Frontal cortex (tissue), 4 donors: ENCODE results near the gene CAPG. TPM values are rescaled to one million over a fixed set of nuclear protein-coding genes. Genes with fewer than 3 reads are reported as not detected.
"Not testable (repeated sequence)": the region's sequence is repeated elsewhere in the genome, so short reads cannot be mapped to it uniquely, and the experiment has no call there.

Experiments
- DNase-seq, 2 donors: peaks; one replicate each; pipeline ENCODE4 v3.0.0; 2012; ENCODE audit warnings: low spot score in 2 of 2
- FAIRE-seq: peaks from 2 replicates; lab custom pipeline; 2012; peaks lifted over from hg19 to GRCh38; lab: Jason Lieb, UNC
- small RNA-seq: library from RNA; depleted of rRNA; stranded (forward); fragments of <200 nt; gene quantifications from one replicate; pipeline ENCODE3, GENCODE V24; 2014
- total RNA-seq: library from RNA; depleted of rRNA; stranded (reverse); fragments of >200 nt; gene quantifications from one replicate; pipeline ENCODE4 v1.2.3, GENCODE V29; 2014
- donor health status: control.
- donor health status: control.
- donor health status: control.

CAPG gene
- total RNA-seq, 1 donor from 2014 or later = 9.0 TPM

- DNase-seq = no peak
- no peak for FAIRE-seq
Measured at GRCh38 chr2:85376291-85377065, 33.7 kb downstream of the CAPG start.

- no peak for FAIRE-seq
- DNase-seq = no peak
Measured at GRCh38 chr2:85371045-85371444, 39.1 kb downstream of the CAPG start.

- FAIRE-seq (no peak), DNase-seq (no peak)
Measured at GRCh38 chr2:85369500-85369899, 40.7 kb downstream of the CAPG start.

GRCh38 chr2:85368921-85369320, 41.2 kb downstream of the CAPG start:
- DNase-seq = no peak
- FAIRE-seq = no peak

GRCh38 chr2:85367180-85367579, 43.0 kb downstream of the CAPG start:
- FAIRE-seq = no peak

GRCh38 chr2:85362653-85363387, 47.3 kb downstream of the CAPG start:
- FAIRE-seq = not testable (repeated sequence)

More at GRCh38 chr2:85367180-85367579, 43.0 kb downstream of the CAPG start:
- DNase-seq = no peak

GRCh38 chr2:85357736-85358135, 52.4 kb downstream of the CAPG start:
- FAIRE-seq = no peak
- no peak for DNase-seq

More at GRCh38 chr2:85362653-85363387, 47.3 kb downstream of the CAPG start:
- DNase-seq = not testable (repeated sequence)

- FAIRE-seq = no peak
Measured at GRCh38 chr2:85356186-85356585, 54.0 kb downstream of the CAPG start.

GRCh38 chr2:85355521-85355920, 54.6 kb downstream of the CAPG start:
- DNase-seq (no peak), FAIRE-seq (no peak)

More at GRCh38 chr2:85356186-85356585, 54.0 kb downstream of the CAPG start:
- DNase-seq = no peak

GRCh38 chr2:85355073-85355410, 55.1 kb downstream of the CAPG start:
- no peak for DNase-seq

GRCh38 chr2:85354286-85355072, 55.7 kb downstream of the CAPG start, which contains the start of the genes ELMOD3 and RETSAT:
Gene ELMOD3 (plus strand): TSS chr2:85354769. CDS start chr2:85357199, 2,430 bp downstream.
Gene RETSAT (minus strand): TSS chr2:85354528. CDS start chr2:85354507, 21 bp downstream.
- FAIRE-seq = no peak
- DNase-seq = peak; percentile 82 to 95

More at GRCh38 chr2:85355073-85355410, 55.1 kb downstream of the CAPG start:
- FAIRE-seq = no peak

- FAIRE-seq (no peak), DNase-seq (no peak)
Measured at GRCh38 chr2:85353876-85354285, 56.3 kb downstream of the CAPG start.

- no peak for DNase-seq
- no peak for FAIRE-seq
Measured at GRCh38 chr2:85347599-85347998, 62.6 kb downstream of the CAPG start.

Small RNA genes within 50 kb of the gene (small RNA-seq; reads per million reads assigned to genes)
- gene AC062037.1 (not detected), gene AC062037.2 (not detected), gene RF00019 (not detected), gene RN7SL113P (not detected), gene RN7SL251P (not detected)

Other genes with a start within 250 kb of the CAPG start
- gene TGOLN2, start 82.4 kb downstream of the CAPG start, total RNA-seq = 30.6 TPM
- gene RETSAT, start 55.8 kb downstream of the CAPG start, total RNA-seq = 11.8 TPM
- gene ELMOD3, start 55.6 kb downstream of the CAPG start, total RNA-seq = 17.1 TPM
- gene SH2D6, start 8.3 kb upstream of the CAPG start, total RNA-seq = 0.41 TPM
- 55.4 TPM for gene MAT2A, start 128.8 kb upstream of the CAPG start, total RNA-seq
- 22.4 TPM for gene GGCX, start 151.1 kb upstream of the CAPG start, total RNA-seq
- 0.82 TPM for gene VAMP8, start 167.2 kb upstream of the CAPG start, total RNA-seq
- 3.3 TPM for gene VAMP5, start 174.1 kb upstream of the CAPG start, total RNA-seq
- 51.8 TPM for gene RNF181, start 185.4 kb upstream of the CAPG start, total RNA-seq
- 3.7 TPM for gene TMEM150A, start 192.3 kb upstream of the CAPG start, total RNA-seq
- 22.8 TPM for gene C2orf68, start 201.7 kb upstream of the CAPG start, total RNA-seq
- gene USP39, start 205.8 kb upstream of the CAPG start, total RNA-seq = 38.3 TPM